ENCODE results near the gene CNOT1. TPM values are rescaled to one million over a fixed set of nuclear protein-coding genes. Genes with fewer than 3 reads are reported as not detected.

Gene CNOT1
- total RNA-seq, 4 donors from 2014 or later: 93.8 to 124 (median 110) TPM

DNA sequence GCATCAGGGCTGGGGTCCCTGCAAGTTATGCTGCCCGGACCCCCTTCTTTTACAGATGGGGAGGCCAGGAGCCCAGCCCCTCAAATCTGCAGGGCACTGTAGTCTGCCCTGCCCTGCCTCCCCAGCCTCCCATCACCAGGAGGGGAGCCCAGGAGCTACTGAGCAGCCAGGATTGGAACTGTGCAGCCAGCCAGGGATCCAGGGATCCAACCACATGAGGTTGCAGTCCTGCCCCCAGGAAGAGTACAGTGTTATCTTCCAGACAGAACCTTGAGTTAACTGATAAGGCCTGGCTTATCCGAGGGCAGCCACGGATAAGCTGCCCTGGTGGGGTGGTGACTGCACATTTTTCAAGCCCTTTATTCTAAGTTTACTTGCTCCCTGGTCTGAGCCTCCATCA, 141.1 kb downstream of the CNOT1 start:
- H3K27me3 ChIP-seq: no peaks in the 10 kb centered on the region
- ATAC-seq: no peak
- H3K36me3 ChIP-seq: no peaks in the 10 kb centered on the region
- no peak overlapping the region for H3K27ac ChIP-seq
- TF ChIP-seq POLR2A (IDR thresholded peaks at IDR 0.05) (no peak), POLR2AphosphoS5 (IDR thresholded peaks at IDR 0.05) (no peak), EP300 (IDR thresholded peaks at IDR 0.05) (no peak)
- TF ChIP-seq, protein P1, sequence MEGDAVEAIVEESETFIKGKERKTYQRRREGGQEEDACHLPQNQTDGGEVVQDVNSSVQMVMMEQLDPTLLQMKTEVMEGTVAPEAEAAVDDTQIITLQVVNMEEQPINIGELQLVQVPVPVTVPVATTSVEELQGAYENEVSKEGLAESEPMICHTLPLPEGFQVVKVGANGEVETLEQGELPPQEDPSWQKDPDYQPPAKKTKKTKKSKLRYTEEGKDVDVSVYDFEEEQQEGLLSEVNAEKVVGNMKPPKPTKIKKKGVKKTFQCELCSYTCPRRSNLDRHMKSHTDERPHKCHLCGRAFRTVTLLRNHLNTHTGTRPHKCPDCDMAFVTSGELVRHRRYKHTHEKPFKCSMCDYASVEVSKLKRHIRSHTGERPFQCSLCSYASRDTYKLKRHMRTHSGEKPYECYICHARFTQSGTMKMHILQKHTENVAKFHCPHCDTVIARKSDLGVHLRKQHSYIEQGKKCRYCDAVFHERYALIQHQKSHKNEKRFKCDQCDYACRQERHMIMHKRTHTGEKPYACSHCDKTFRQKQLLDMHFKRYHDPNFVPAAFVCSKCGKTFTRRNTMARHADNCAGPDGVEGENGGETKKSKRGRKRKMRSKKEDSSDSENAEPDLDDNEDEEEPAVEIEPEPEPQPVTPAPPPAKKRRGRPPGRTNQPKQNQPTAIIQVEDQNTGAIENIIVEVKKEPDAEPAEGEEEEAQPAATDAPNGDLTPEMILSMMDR (IDR thresholded peaks at IDR 0.05): no peak
- H3K9me3 ChIP-seq: no peaks in the 10 kb centered on the region
- 20% methylated on average over 1 of the region's 3 CpGs; no CpG with 5 or more reads in 1 of the 2 donors for WGBS, 2 donors (ENCODE audit: low coverage in 1 of 2)
- H3K4me3 ChIP-seq: no peak overlapping the region
- peaks cover 0 to 11% (median 3%) of the 10 kb centered on the region in 3 donors for H3K4me1 ChIP-seq

GRCh38 chr16:58487566-58488351, 141.9 kb downstream of the CNOT1 start:
- Histone ChIP-seq H3K9me3 (no peaks in the 10 kb centered on the region), H3K4me3 (peak overlapping the region in 1 of 2 donors; percentile 35), H3K4me1 (peaks cover 0 to 11% (median 3%) of the 10 kb centered on the region in 3 donors), H3K27ac (no peak overlapping the region), H3K36me3 (no peaks in the 10 kb centered on the region), H3K27me3 (no peaks in the 10 kb centered on the region)
- peak; percentile 84 for ATAC-seq
- TF ChIP-seq POLR2AphosphoS5 (IDR thresholded peaks at IDR 0.05): no peak
- TF ChIP-seq, protein P1 (IDR thresholded peaks at IDR 0.05): peak in 3 of 4 experiments; percentile 84 to 96 (median 90)
- WGBS, 2 donors (ENCODE audit: low coverage in 1 of 2): 13% methylated on average over 5 of the region's 43 CpGs; no CpG with 5 or more reads in 1 of the 2 donors

GRCh38 chr16:58485184-58485887, 144.3 kb downstream of the CNOT1 start:
- Histone ChIP-seq H3K27ac (no peak overlapping the region), H3K9me3 (no peaks in the 10 kb centered on the region), H3K4me1 (peaks cover 0 to 11% (median 3%) of the 10 kb centered on the region in 3 donors), H3K27me3 (no peaks in the 10 kb centered on the region), H3K36me3 (no peaks in the 10 kb centered on the region), H3K4me3 (no peak overlapping the region)
- ATAC-seq: no peak
- TF ChIP-seq, protein P1 (IDR thresholded peaks at IDR 0.05): no peak
- 15 to 27% methylated on average over 4 to 6 of the region's 11 CpGs for WGBS, 2 donors (ENCODE audit: low coverage in 1 of 2)

DNA sequence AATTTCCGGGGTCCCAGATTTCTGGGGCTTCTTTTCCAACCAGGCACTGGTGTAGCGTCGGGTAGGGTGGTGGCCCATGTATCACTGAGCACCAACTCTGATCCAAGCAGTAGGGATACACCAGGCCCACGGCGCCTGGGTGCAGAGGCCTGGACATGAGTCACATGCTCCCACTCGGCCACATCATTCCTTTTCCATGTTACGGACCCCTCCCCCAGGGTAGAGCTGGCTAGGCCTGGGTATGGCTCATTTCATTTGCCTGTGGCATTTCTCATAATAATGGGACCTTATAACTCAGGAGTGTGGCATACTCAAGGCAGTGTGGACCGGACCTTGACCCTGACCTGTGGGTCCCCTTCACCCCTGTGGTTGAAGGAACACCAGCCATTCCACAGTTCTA, 147.7 kb downstream of the CNOT1 start:
- TF ChIP-seq POLR2AphosphoS5 (IDR thresholded peaks at IDR 0.05) (no peak), EP300 (IDR thresholded peaks at IDR 0.05) (no peak), POLR2A (IDR thresholded peaks at IDR 0.05) (no peak)
- TF ChIP-seq, protein P1 (IDR thresholded peaks at IDR 0.05): no peak
- Histone ChIP-seq H3K4me1 (peaks cover 0 to 4% (median 0%) of the 10 kb centered on the region in 3 donors), H3K4me3 (no peak overlapping the region), H3K27me3 (peaks cover 4% of the 10 kb centered on the region), H3K27ac (no peak overlapping the region), H3K9me3 (no peaks in the 10 kb centered on the region), H3K36me3 (no peaks in the 10 kb centered on the region)
- WGBS, 2 donors (ENCODE audit: low coverage in 1 of 2): 71 to 100% methylated on average over 1 to 8 of the region's 8 CpGs
- ATAC-seq: no peak
